NCI-H128 (cell line): ENCODE measurements around the gene RNF224.

Source experiments
- DNase-seq: peaks from one replicate; lab custom pipeline; 2025; ENCODE audit not compliant: unreplicated experiment; lab: John Stamatoyannopoulos, UW

Gene RNF224

GRCh38 chr9:137225699-137226331 is 1.5 kb upstream of the RNF224 start:
- DNase-seq = no peak

GRCh38 chr9:137226338-137227053 is 806 bp upstream of the RNF224 start:
- no peak for DNase-seq

- DNase-seq = no peak
Observed at GRCh38 chr9:137227853-137228505, 677 bp downstream of the RNF224 start.

- DNase-seq = no peak
Observed at GRCh38 chr9:137228506-137228967, 1.2 kb downstream of the RNF224 start.

- DNase-seq = no peak
Observed at GRCh38 chr9:137228968-137229896, 1.9 kb downstream of the RNF224 start.

GRCh38 chr9:137229903-137230704 is 2.8 kb downstream of the RNF224 start:
- DNase-seq = no peak

- no peak for DNase-seq
Observed at GRCh38 chr9:137230705-137231371, 3.5 kb downstream of the RNF224 start, which contains the start of gene SLC34A3. Gene SLC34A3 (plus strand): TSS chr9:137230901. CDS start chr9:137231703, 802 bp downstream.

GRCh38 chr9:137231372-137232039 is 4.2 kb downstream of the RNF224 start:
- no peak for DNase-seq

GRCh38 chr9:137232101-137232500 is 4.8 kb downstream of the RNF224 start:
- DNase-seq = no peak

- no peak for DNase-seq
Observed at GRCh38 chr9:137232510-137232909, 5.2 kb downstream of the RNF224 start.

- no peak for DNase-seq
Observed at GRCh38 chr9:137233143-137233980, 6.1 kb downstream of the RNF224 start.

- no peak for DNase-seq
Observed at GRCh38 chr9:137234055-137234697, 6.9 kb downstream of the RNF224 start.

- no peak for DNase-seq
Observed at GRCh38 chr9:137234758-137235423, 7.6 kb downstream of the RNF224 start.

- no peak for DNase-seq
Observed at GRCh38 chr9:137235424-137236237, 8.3 kb downstream of the RNF224 start.

- peak; percentile 81 for DNase-seq
Observed at GRCh38 chr9:137236238-137236935, 9.1 kb downstream of the RNF224 start.
